BLaER1 treated with 17β-estradiol and CSF1 and Interleukin-3, amounts not matched to agents 10 nM and 100 nM (cell line): Measurements from ENCODE around the gene COLEC12.
"Not testable (repeated sequence)": the region's sequence is repeated elsewhere in the genome, so short reads cannot be mapped to it uniquely, and the experiment has no call there.

Experiments
- H3K27ac ChIP-seq, 11 experiments: shearing (Covaris generic); formaldehyde crosslinking; 2 replicates each; pipeline ENCODE4 v1.8.1; 2022
- H3K27me3 ChIP-seq, 11 experiments: shearing (Covaris generic); formaldehyde crosslinking; 2 replicates each; pipeline ENCODE4 v1.8.1; 2022
- H3K36me3 ChIP-seq, 11 experiments: shearing (Covaris generic); formaldehyde crosslinking; 2 replicates each; pipeline ENCODE4 v1.8.1; 2022
- H3K4me1 ChIP-seq, 10 experiments: shearing (Covaris generic); formaldehyde crosslinking; 2 replicates each; pipeline ENCODE4 v1.8.1; 2022
- H3K4me2 ChIP-seq, 11 experiments: shearing (Covaris generic); formaldehyde crosslinking; 2 replicates each; pipeline ENCODE4 v1.8.1; 2022
- H3K4me3 ChIP-seq, 10 experiments: shearing (Covaris generic); formaldehyde crosslinking; 2 replicates each; pipeline ENCODE4 v1.8.1; 2022
- H3K9ac ChIP-seq, 11 experiments: shearing (Covaris generic); formaldehyde crosslinking; 2 replicates each; pipeline ENCODE4 v1.8.1; 2022
- H3K9me3 ChIP-seq, 11 experiments: shearing (Covaris generic); formaldehyde crosslinking; replicated peaks in 1 of 11; 2 replicates each; pipeline ENCODE4 v1.8.1; 2022
- H4K20me1 ChIP-seq, 11 experiments: shearing (Covaris generic); formaldehyde crosslinking; 2 replicates each; pipeline ENCODE4 v1.8.1; 2022
- Cebpa-rat ChIP-seq, 11 experiments: shearing (Covaris generic); IDR thresholded peaks; 2 replicates each; pipeline ENCODE4 v1.8.1; 2022

COLEC12 gene

DNA sequence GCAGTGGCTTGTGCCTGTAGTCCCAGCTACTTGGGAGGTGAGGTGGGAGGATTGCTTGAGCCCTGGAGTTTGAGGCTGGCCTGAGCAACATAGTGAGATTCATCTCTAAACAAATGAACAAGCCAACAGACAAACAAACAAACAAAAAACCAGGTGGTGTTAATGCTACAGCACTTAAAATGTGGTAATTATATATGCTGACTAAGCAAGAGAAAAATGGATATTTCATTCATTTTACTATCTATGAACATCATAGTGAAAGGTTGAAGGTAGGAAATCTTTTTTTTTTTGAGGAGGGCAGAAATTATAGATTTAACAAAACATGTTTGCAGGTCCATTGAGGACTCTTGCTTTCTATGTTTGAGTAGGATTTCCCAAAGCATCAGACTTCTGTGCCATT, 190.5 kb downstream of the COLEC12 start:
- no peaks in the 10 kb centered on the region for H4K20me1 ChIP-seq
- no peaks in the 10 kb centered on the region for H3K9me3 ChIP-seq
- no peak overlapping the region for H3K9ac ChIP-seq
- no peak overlapping the region for H3K27ac ChIP-seq
- TF ChIP-seq Cebpa-rat (IDR thresholded peaks at IDR 0.05) = no peak
- no peaks in the 10 kb centered on the region for H3K36me3 ChIP-seq
- no peak overlapping the region for H3K4me2 ChIP-seq
- peaks cover 0 to 8% (median 0%) of the 10 kb centered on the region in 10 experiments; a peak in 2 of 20 replicates for H3K4me1 ChIP-seq
- H3K4me3 ChIP-seq = no peak overlapping the region
- no peaks in the 10 kb centered on the region for H3K27me3 ChIP-seq

DNA sequence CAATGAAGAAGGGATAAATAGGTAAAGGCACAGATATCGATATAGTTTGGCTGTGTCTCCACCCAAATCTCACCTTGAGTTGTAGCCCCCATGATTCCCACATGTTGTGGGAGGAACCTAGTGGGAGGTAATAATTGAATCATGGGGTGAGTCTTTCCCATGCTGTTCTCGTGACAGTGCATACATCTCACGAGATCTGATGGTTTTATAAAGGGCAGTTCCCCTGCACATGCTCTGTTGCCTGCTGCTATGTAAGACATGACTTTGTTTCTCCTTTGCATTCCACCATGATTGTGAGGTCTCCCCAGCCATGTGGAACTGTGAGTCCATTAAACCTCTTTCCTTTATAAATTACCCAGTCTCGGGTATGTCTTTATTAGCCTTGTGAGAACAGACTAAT, 192.4 kb downstream of the COLEC12 start:
- not testable (repeated sequence) for H4K20me1 ChIP-seq, H3K27ac ChIP-seq, H3K9ac ChIP-seq, H3K36me3 ChIP-seq, H3K27me3 ChIP-seq, H3K4me2 ChIP-seq, H3K9me3 ChIP-seq, H3K4me1 ChIP-seq, H3K4me3 ChIP-seq

DNA sequence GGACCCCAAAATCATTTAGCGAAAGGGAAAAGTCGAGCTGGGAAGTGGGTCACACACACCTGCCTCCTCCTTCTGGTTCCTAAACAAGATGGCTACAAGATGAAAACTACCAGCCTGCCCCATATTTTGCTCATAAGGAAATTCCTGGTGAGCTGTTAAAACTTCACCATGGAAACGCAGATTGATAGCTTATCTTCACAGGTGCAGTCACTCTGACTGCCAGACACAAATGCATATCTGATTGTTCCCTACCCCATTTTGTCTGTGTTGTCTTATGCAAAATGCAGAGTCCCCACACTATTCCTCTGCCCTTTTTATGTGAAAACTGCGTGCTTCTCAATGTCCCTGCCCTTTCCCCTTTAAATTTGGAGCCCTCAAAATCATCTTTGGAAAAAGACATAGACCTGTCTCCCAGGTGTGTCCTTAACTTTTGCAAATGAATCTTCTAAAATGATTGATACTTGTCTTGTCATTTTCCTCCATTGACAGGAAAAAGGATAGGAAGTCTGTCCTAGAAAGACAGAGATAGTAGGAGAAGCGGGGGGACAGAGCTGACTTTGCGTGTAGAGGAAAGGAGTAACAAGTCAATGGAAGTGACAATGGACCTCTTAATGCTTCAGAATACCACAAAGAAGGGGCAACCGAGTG, 193.8 kb downstream of the COLEC12 start:
- H3K9ac ChIP-seq = no peak overlapping the region
- no peak overlapping the region for H3K4me3 ChIP-seq
- no peaks in the 10 kb centered on the region for H4K20me1 ChIP-seq
- H3K27ac ChIP-seq = no peak overlapping the region
- TF ChIP-seq Cebpa-rat (IDR thresholded peaks at IDR 0.05) = no peak
- peaks cover 0 to 6% (median 0%) of the 10 kb centered on the region in 10 experiments; a peak in 1 of 20 replicates for H3K4me1 ChIP-seq
- no peak overlapping the region for H3K4me2 ChIP-seq
- no peaks in the 10 kb centered on the region for H3K27me3 ChIP-seq
- no peaks in the 10 kb centered on the region for H3K36me3 ChIP-seq
- no peaks in the 10 kb centered on the region for H3K9me3 ChIP-seq

DNA sequence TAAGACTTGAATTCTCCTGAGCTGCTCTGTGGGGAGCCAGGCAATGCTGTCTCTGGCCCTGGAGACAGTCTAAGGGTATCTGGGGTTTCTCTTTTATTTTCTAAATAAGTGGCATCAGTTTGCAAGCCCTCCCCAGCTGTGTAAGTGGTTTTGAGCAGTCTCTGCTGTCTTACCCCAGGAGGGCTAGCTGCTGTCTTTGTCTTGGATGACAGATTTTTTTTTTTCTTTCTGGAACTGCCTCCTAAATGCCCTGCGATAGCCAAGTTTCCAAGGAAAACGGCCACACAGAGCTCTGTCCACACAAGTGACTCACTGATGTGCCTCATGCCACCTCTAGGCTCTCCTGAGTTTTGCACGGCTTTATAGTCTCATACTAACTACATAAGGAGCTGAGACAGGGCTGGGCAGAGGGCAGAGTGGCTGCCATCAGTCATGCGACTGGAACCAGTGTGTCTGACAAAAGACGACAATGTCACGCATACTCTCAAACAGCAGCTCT, 195.4 kb downstream of the COLEC12 start:
- Histone ChIP-seq H3K4me3 (no peak overlapping the region), H3K36me3 (no peaks in the 10 kb centered on the region), H3K27ac (no peak overlapping the region), H3K4me2 (no peak overlapping the region), H3K9ac (no peak overlapping the region), H3K4me1 (peaks cover 0 to 6% (median 0%) of the 10 kb centered on the region in 10 experiments; a peak in 1 of 20 replicates), H3K9me3 (no peaks in the 10 kb centered on the region), H3K27me3 (no peaks in the 10 kb centered on the region), H4K20me1 (no peaks in the 10 kb centered on the region)
- no peak for TF ChIP-seq Cebpa-rat (IDR thresholded peaks at IDR 0.05)

DNA sequence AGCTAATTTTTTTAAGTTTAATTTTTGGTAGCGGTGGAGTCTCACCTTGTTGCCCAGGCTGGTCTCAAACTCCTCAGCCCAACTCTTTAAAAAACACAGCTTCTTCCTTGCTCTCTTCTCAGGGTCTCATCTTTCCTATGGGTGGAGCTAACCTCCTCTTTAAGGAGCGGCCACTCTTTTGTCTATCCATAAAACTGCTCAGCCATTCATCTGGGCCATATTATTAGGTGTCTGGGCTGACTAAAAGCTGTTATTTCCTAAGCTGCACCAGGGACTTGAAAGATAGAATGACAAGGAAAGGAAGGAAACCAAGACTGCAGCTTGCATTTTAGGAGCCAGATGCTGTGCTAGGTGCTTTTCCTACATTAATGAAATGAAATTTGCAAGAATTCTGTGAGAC, 196.9 kb downstream of the COLEC12 start:
- no peak overlapping the region for H3K4me3 ChIP-seq
- no peaks in the 10 kb centered on the region for H3K27me3 ChIP-seq
- H3K9ac ChIP-seq = no peak overlapping the region
- no peaks in the 10 kb centered on the region for H3K36me3 ChIP-seq
- no peak overlapping the region for H3K27ac ChIP-seq
- H3K4me1 ChIP-seq = peaks cover 0 to 6% (median 0%) of the 10 kb centered on the region in 10 experiments; a peak in 1 of 20 replicates
- TF ChIP-seq Cebpa-rat (IDR thresholded peaks at IDR 0.05) = no peak
- no peak overlapping the region for H3K4me2 ChIP-seq
- H3K9me3 ChIP-seq = no peaks in the 10 kb centered on the region
- H4K20me1 ChIP-seq = no peaks in the 10 kb centered on the region

DNA sequence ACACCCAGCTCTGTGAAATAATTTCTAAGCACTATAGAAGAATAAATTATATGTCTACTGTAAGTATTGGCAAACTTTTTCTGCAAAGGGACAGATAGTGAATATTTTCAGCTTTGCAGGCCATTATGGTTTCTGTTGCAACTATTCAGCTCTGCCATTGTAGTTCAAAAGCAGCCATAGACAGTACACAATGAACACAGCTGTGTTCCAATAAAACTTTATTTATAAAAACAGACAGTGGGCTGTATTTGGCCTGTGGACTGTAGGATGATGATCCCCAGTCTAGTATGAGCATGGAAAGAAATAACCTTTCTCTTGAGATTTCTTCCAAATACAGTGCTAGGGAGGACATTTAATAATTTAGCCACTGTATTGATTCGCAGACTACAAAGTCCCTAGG, 197.5 kb downstream of the COLEC12 start:
- Histone ChIP-seq H3K4me3 (no peak overlapping the region), H3K4me2 (no peak overlapping the region), H3K27ac (no peak overlapping the region), H4K20me1 (no peaks in the 10 kb centered on the region), H3K9me3 (no peaks in the 10 kb centered on the region), H3K4me1 (peaks cover 0 to 6% (median 0%) of the 10 kb centered on the region in 10 experiments; a peak in 2 of 20 replicates), H3K9ac (no peak overlapping the region), H3K27me3 (no peaks in the 10 kb centered on the region), H3K36me3 (no peaks in the 10 kb centered on the region)
- TF ChIP-seq Cebpa-rat (IDR thresholded peaks at IDR 0.05) = no peak

DNA sequence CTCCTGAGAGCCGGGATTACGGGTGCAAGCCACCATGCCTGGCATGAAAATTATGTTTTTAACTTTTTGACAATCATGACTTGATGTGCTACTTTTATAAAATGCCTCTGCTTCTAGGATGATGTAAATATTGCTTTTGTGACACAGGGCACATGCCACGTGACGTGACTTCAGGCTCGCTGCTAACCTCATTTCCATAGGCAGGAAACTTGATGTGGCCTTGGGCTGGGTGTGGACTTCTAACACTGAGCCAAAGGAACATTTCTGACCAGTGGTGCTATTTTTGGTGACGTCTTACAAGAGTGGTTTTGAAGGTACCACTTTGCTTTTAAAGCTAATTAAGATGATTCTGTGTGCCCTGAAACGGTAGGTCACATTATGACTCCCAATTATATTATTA, 198.4 kb downstream of the COLEC12 start:
- no peak overlapping the region for H3K4me3 ChIP-seq
- H3K9me3 ChIP-seq = no peaks in the 10 kb centered on the region
- H3K9ac ChIP-seq = no peak overlapping the region
- H3K27ac ChIP-seq = no peak overlapping the region
- H3K4me2 ChIP-seq = peak overlapping the region in 1 of 11 experiments; percentile 29; a peak in 1 of 22 replicates
- no peaks in the 10 kb centered on the region for H3K36me3 ChIP-seq
- no peak for TF ChIP-seq Cebpa-rat (IDR thresholded peaks at IDR 0.05)
- peaks cover 0 to 6% (median 0%) of the 10 kb centered on the region in 10 experiments; a peak in 2 of 20 replicates for H3K4me1 ChIP-seq
- H3K27me3 ChIP-seq = no peaks in the 10 kb centered on the region
- H4K20me1 ChIP-seq = no peaks in the 10 kb centered on the region

DNA sequence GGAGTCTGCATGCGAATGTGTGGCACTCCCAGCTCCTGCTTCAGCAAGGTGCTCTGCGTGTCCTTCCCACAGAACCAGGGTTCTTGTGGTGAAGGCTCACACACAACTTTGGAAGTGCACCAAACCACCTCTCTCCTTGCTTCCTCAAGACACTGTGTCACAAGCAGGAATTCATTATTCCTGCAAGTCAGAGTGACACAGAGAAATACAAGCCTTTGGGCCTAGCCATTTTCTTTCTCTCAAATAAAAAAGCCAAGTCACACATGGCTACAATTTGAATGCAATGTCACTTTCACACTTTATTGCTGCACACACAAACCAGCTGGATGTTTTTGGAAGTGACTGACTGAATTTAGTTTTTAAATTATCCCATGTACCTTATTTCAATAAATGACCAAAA, 202.6 kb downstream of the COLEC12 start:
- H3K27me3 ChIP-seq = no peaks in the 10 kb centered on the region
- 0 out of 22 replicates have a peak, but pooled peaks cover 0 to 7% (median 0%) of the 10 kb centered on the region in 11 experiments for H3K9me3 ChIP-seq
- H3K27ac ChIP-seq = 0 out of 22 replicates have a peak overlapping the region, but pooled peaks of 1 of the 11 experiments have one; percentile 6
- H4K20me1 ChIP-seq = no peaks in the 10 kb centered on the region
- no peak for TF ChIP-seq Cebpa-rat (IDR thresholded peaks at IDR 0.05)
- peaks cover 0 to 25% (median 0%) of the 10 kb centered on the region in 10 experiments; a peak in 7 of 20 replicates for H3K4me1 ChIP-seq
- H3K9ac ChIP-seq = no peak overlapping the region
- H3K4me3 ChIP-seq = no peak overlapping the region
- no peaks in the 10 kb centered on the region for H3K36me3 ChIP-seq
- peak overlapping the region in 1 of 11 experiments; percentile 1; a peak in 1 of 22 replicates for H3K4me2 ChIP-seq

DNA sequence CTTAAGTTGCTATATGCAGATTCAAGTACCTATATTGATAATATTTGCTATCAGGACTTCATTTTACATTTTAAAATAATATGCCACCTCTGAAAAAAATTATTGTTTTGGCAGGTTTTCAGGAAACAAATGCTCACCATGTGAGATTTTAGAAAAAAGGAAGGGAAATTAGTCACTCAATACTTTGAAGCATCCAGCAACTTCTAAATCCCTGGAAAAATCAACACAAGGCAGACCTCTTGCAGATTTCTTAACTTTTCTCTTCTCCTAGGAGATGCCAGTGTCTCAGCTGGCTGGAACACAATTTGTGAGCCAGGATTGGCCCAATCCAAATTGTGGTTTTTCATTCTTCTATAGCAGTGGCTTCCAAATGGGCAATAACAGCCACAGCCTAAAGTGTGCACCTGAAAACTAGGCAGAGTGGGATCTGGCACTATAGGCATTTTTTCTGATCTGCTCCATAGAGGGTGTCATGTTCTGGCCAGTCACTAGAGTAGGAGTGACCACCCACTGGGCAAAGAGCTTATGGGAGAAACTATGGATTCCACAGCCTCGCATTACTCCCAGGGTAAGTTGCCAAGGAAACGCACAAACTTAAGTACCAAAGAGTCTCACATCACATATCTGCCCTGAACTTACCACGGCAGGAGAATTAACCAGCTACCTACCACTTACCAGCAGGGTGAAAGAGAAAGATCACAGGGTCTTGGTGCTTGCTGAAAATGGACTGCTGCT, 204.6 kb downstream of the COLEC12 start:
- H3K9ac ChIP-seq = no peak overlapping the region
- 0 out of 22 replicates have a peak, but pooled peaks cover 0 to 7% (median 0%) of the 10 kb centered on the region in 11 experiments for H3K9me3 ChIP-seq
- no peak overlapping the region for H3K27ac ChIP-seq
- H3K36me3 ChIP-seq = no peaks in the 10 kb centered on the region
- H3K4me3 ChIP-seq = no peak overlapping the region
- H3K4me2 ChIP-seq = peak overlapping the region in 3 of 11 experiments; percentile 32 to 66 (median 54); a peak in 5 of 22 replicates
- no peaks in the 10 kb centered on the region for H3K27me3 ChIP-seq
- no peaks in the 10 kb centered on the region for H4K20me1 ChIP-seq
- no peak for TF ChIP-seq Cebpa-rat (IDR thresholded peaks at IDR 0.05)
- H3K4me1 ChIP-seq = peaks cover 0 to 19% (median 0%) of the 10 kb centered on the region in 10 experiments; a peak in 6 of 20 replicates
